Measurements from ENCODE around the gene EPHB3. TPM values are rescaled to one million over a fixed set of nuclear protein-coding genes. Genes with fewer than 3 reads are reported as not detected.

Gene EPHB3
- total and polyA plus RNA-seq, 2 of the 4 experiments (the other 2 are of a cell fraction): 0.72 to 2.9 TPM

GRCh38 chr3:184615396-184615795 lies 53.8 kb downstream of the EPHB3 start:
- Histone ChIP-seq H4K91ac (ENCODE audit: insufficient read depth, low read depth, low read length) (no peak overlapping the region), H2AK9ac (replicated peaks; ENCODE audit: low read depth, low read length, poor library complexity) (no peak overlapping the region), H3K4me1 (ENCODE audit: control insufficient read depth, insufficient read depth, low read length) (peaks cover 4% of the 10 kb centered on the region; the same call in 1 of the 2 replicates), H2AK5ac (ENCODE audit: low read depth, low read length) (no peak overlapping the region), H3K56ac (ENCODE audit: extremely low read depth, insufficient read depth, low read length) (no peak overlapping the region), H3K14ac (replicated peaks; ENCODE audit: low read depth, low read length) (no peak overlapping the region), H3K23ac (ENCODE audit: low read depth, low read length) (no peak overlapping the region), H2BK5ac (ENCODE audit: low read depth, low read length, poor library complexity, severe bottlenecking) (no peak overlapping the region), H3K9me1 (ENCODE audit: insufficient read depth, low read length) (no peaks in the 10 kb centered on the region), H3K4ac (ENCODE audit: low read depth, low read length) (no peak overlapping the region), H4K8ac (ENCODE audit: low read depth in 2 of 2, low read length in 2 of 2) (no peak overlapping the region), H4K20me1 (ENCODE audit: insufficient read depth, low read length) (no peaks in the 10 kb centered on the region; the same call in 1 of the 2 replicates), H3K18ac (ENCODE audit: low read depth, low read length) (no peak overlapping the region), H3K27ac (ENCODE audit: insufficient read depth, low read length) (no peak overlapping the region), H2BK120ac (ENCODE audit: low read depth, low read length) (no peak overlapping the region), H3K27me3 (ENCODE audit: control insufficient read depth, insufficient read depth, low read length) (peaks cover 29% of the 10 kb centered on the region), H2BK20ac (ENCODE audit: low read depth, low read length) (no peak overlapping the region), H4K5ac (ENCODE audit: low read depth, low read length) (no peak overlapping the region), H3K9ac (ENCODE audit: low read depth, low read length) (no peak overlapping the region), H3K4me2 (ENCODE audit: low read depth, low read length) (no peak overlapping the region), H2BK15ac (ENCODE audit: low read depth, low read length) (no peak overlapping the region), H3K4me3 (ENCODE audit: insufficient read depth, low read depth, low read length) (no peak overlapping the region), H3K79me1 (ENCODE audit: low read depth in 1 of 2, low read length in 2 of 2) (no peaks in the 10 kb centered on the region), H3K36me3 (ENCODE audit: control insufficient read depth, insufficient read depth, low read length) (no peaks in the 10 kb centered on the region), H2AFZ (replicated peaks; ENCODE audit: low read length, poor library complexity) (no peak overlapping the region), H3K9me3 (ENCODE audit: control insufficient read depth, insufficient read depth, low read length) (no peaks in the 10 kb centered on the region)
- in situ Hi-C loops (cut with MboI; ENCODE audit: low sequenced_read_pairs) (no loop called here), dilution Hi-C loops (cut with HindIII; ENCODE audit: low sequenced_read_pairs, unreplicated experiment) (no loop called here), intact Hi-C loops (cut with micrococcal nuclease) (no loop called here)
- TF ChIP-seq MAZ (IDR thresholded peaks at IDR 0.05; ENCODE audit: borderline replicate concordance, low read depth, low read length) (no peak), MXI1 (IDR thresholded peaks at IDR 0.05; ENCODE audit: borderline replicate concordance, low read depth, low read length) (no peak), BHLHE40 (IDR thresholded peaks at IDR 0.05; ENCODE audit: low read depth, low read length) (no peak), CEBPB (IDR thresholded peaks at IDR 0.05; ENCODE audit: low read depth, low read length) (no peak), RAD21 (IDR thresholded peaks at IDR 0.05; ENCODE audit: low read length) (no peak), CHD1 (IDR thresholded peaks at IDR 0.05; ENCODE audit: low read depth, low read length) (no peak), RCOR1 (IDR thresholded peaks at IDR 0.05; ENCODE audit: insufficient replicate concordance, low read length) (no peak), USF2 (IDR thresholded peaks at IDR 0.05; ENCODE audit: low read depth, low read length) (no peak), RFX5 (IDR thresholded peaks at IDR 0.05; ENCODE audit: low read depth, low read length) (no peak), CTCF (conservative IDR thresholded peaks at IDR 0.05; ENCODE audit: low read depth, low read length) (no peak), POLR2A (IDR thresholded peaks at IDR 0.05; ENCODE audit: low read depth, low read length) (no peak), ELK1 (IDR thresholded peaks at IDR 0.05; ENCODE audit: borderline replicate concordance, low read depth, low read length) (no peak), MAFK (IDR thresholded peaks at IDR 0.05; ENCODE audit: low read depth, low read length) (no peak), NFE2L2 (IDR thresholded peaks at IDR 0.05; ENCODE audit: low read depth, low read length) (no peak), FOS (IDR thresholded peaks at IDR 0.05; ENCODE audit: low read depth, low read length) (no peak)
- no TSS peak for BruUV-seq (replicated peaks)
- no peak for ATAC-seq (ENCODE audit: low read depth)
- ChIA-PET CTCF (no interaction called here), POLR2A (ENCODE audit: unreplicated experiment) (no interaction called here)
- DNase-seq: no peak
- WGBS, 2 experiments (ENCODE audit: extremely low coverage in 2 of 2, insufficient read length in 1 of 2): no CpG with 5 or more reads among the region's 1 CpG
